Loucy (cell line): ENCODE data around the gene DIPK1A.

ENCODE experiments used
- CTCF ChIP-seq: fragments of 200-600 bp; sonication (generic); conservative IDR thresholded peaks from 2 replicates; pipeline ENCODE4 v1.5.1; 2014; ENCODE audit warnings: mild to moderate bottlenecking, antibody characterized with exemption, low read length
- EZH2phosphoT487 ChIP-seq: fragments of 200-600 bp; IDR thresholded peaks from 2 replicates; pipeline ENCODE4 v1.6.1; 2018; ENCODE audit warnings: antibody characterized with exemption, mild to moderate bottlenecking, moderate library complexity, borderline replicate concordance

DNA sequence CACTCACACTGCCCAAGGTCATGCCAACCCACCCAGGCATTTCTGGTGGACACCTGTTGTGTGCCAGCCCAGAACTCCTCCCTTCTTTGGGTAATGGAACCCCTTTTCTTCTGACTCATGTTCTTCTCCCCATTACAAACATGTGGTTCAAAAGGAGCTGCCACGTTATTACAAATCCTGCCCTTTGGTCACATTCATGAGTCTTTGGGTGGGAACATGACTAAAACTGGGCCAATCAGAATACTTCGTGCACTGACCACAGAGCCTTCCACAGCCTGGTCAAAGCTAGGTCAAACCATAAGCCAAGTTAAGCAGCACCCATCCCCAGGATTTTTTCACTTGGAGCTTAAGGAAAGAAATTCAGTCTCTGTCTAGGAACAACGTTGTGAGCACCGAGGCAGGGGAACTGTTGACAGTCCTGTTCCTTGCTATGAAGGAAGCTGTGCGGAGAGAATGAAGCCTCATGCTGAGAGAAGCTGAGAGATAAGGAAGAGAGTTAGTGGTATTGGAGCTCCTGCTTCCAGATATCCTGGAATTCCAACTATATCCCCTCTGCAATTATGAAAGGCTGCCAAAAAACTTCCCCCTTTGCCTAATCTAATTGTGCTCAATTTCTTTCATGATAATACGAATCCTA, 46.8 kb upstream of the DIPK1A start:
- TF ChIP-seq CTCF (no peak), EZH2phosphoT487 (no peak)
